ENCODE measurements around the gene IRF2. TPM values are rescaled to one million over a fixed set of nuclear protein-coding genes. Genes with fewer than 3 reads are reported as not detected.

The IRF2 gene
- total RNA-seq (10 to 100 TPM; 66.7 to 70.4 TPM), polyA plus RNA-seq (10 to 100 TPM; 72.6 to 87.2 TPM)

- H3K4me3 ChIP-seq (ENCODE audit: low read length in 2 of 2) = peak within 1 kb of the TSS; percentile 96 to 100
- CTCF ChIA-PET (ENCODE audit: partially characterized antibody) = interaction anchor here (0.6 to 3.3 kb wide), 7 partner anchors 10 to 210 kb away, joined by 3 to 13 read pairs (median 3); no protein-coding TSS in a partner anchor
- no peaks in the 10 kb centered on the region for H3K9me3 ChIP-seq (ENCODE audit: control insufficient read depth in 1 of 2, low read length in 2 of 2)
- no peaks in the 10 kb centered on the region for H3K27me3 ChIP-seq (ENCODE audit: insufficient read depth, low read length)
- POLR2A ChIA-PET (ENCODE audit: partially characterized antibody) = interaction anchor here (0.7 to 5.2 kb wide), 30 partner anchors 9 to 951 kb away, joined by 3 to 142 read pairs (median 6); partner anchors contain the start of genes ANKRD37, CASP3, CENPU and PRIMPOL
- Mint-ChIP-seq H3K4me3 (peak within 1 kb of the TSS; percentile 95 to 100 (median 100)), H3K36me3 (peaks cover 4 to 47% of the 10 kb centered on the region in 2 donors), H3K4me1 (peaks cover 42 to 85% (median 57%) of the 10 kb centered on the region in 4 donors), H3K27ac (peak within 1 kb of the TSS; percentile 96 to 100 (median 99)), H3K9me3 (no peaks in the 10 kb centered on the region), H3K27me3 (no peaks in the 10 kb centered on the region)
- peak within 1 kb of the TSS; percentile 99 for H3K27ac ChIP-seq (ENCODE audit: low read depth, low read length)
- peak; percentile 92 to 99 (median 97) for DNase-seq
- intact Hi-C loops (cut with micrococcal nuclease) = loop anchor here (1.0 to 5.0 kb wide), 13 partner anchors 22 to 1032 kb away; partner anchors contain the start of genes ACSL1, CASP3, CDKN2AIP and CENPU
- H3K36me3 ChIP-seq (ENCODE audit: insufficient read depth, low read length) = no peaks in the 10 kb centered on the region
- H3K4me1 ChIP-seq (ENCODE audit: insufficient read depth, low read length) = peaks cover 66% of the 10 kb centered on the region
These were observed at the start of gene IRF2 for GRCh38 chr4:184474263-184475095. Gene IRF2, minus strand, starts transcription at chr4:184474550. Its CDS starts 45,486 bp downstream, at chr4:184429064.

- CTCF ChIA-PET (ENCODE audit: partially characterized antibody) = interaction anchor here (0.9 to 1.7 kb wide), 3 partner anchors 10 to 12 kb away, joined by 3 to 5 read pairs (median 4); no protein-coding TSS in a partner anchor
These were observed 41.3 kb upstream of the IRF2 start for GRCh38 chr4:184515606-184516005.

GRCh38 chr4:184514121-184514988 lies 40.0 kb upstream of the IRF2 start:
- H3K27me3 Mint-ChIP-seq = no peaks in the 10 kb centered on the region
- intact Hi-C loops (cut with micrococcal nuclease) = loop anchor here (2.0 kb wide), 1 partner anchor 20 kb away; no protein-coding TSS in a partner anchor
- Histone ChIP-seq H3K27ac (ENCODE audit: low read depth, low read length) (no peak overlapping the region), H3K4me1 (ENCODE audit: insufficient read depth, low read length) (peaks cover 17% of the 10 kb centered on the region), H3K27me3 (ENCODE audit: insufficient read depth, low read length) (no peaks in the 10 kb centered on the region), H3K4me3 (ENCODE audit: low read length in 2 of 2) (peak overlapping the region in 1 of 2 donors; percentile 25), H3K9me3 (ENCODE audit: control insufficient read depth in 1 of 2, low read length in 2 of 2) (no peaks in the 10 kb centered on the region), H3K36me3 (ENCODE audit: insufficient read depth, low read length) (no peaks in the 10 kb centered on the region)
- H3K36me3 Mint-ChIP-seq = peaks cover 0 to 5% of the 10 kb centered on the region in 2 donors
- peaks cover 0 to 8% (median 2%) of the 10 kb centered on the region in 8 donors for H3K9me3 Mint-ChIP-seq
- DNase-seq = no peak
- peak overlapping the region in 7 of 8 donors; percentile 11 to 82 (median 46) for H3K4me3 Mint-ChIP-seq
- POLR2A ChIA-PET (ENCODE audit: partially characterized antibody) = interaction anchor here (0.8 to 1.8 kb wide), 9 partner anchors 9 to 247 kb away, joined by 3 to 7 read pairs (median 4); partner anchors contain the start of gene IRF2
- CTCF ChIA-PET (ENCODE audit: partially characterized antibody) = interaction anchor here (0.9 to 1.7 kb wide), 4 partner anchors 9 to 250 kb away, joined by 3 to 6 read pairs (median 4); no protein-coding TSS in a partner anchor
- peaks cover 13 to 22% (median 18%) of the 10 kb centered on the region in 4 donors for H3K4me1 Mint-ChIP-seq
- peak overlapping the region in 3 of 7 donors; percentile 10 to 33 (median 14) for H3K27ac Mint-ChIP-seq

More at GRCh38 chr4:184515606-184516005, 41.3 kb upstream of the IRF2 start:
- Histone ChIP-seq H3K4me3 (ENCODE audit: low read length in 2 of 2) (no peak overlapping the region), H3K4me1 (ENCODE audit: insufficient read depth, low read length) (peaks cover 17% of the 10 kb centered on the region), H3K27ac (ENCODE audit: low read depth, low read length) (no peak overlapping the region), H3K36me3 (ENCODE audit: insufficient read depth, low read length) (no peaks in the 10 kb centered on the region), H3K27me3 (ENCODE audit: insufficient read depth, low read length) (no peaks in the 10 kb centered on the region), H3K9me3 (ENCODE audit: control insufficient read depth in 1 of 2, low read length in 2 of 2) (no peaks in the 10 kb centered on the region)
- H3K4me1 Mint-ChIP-seq = peaks cover 13 to 22% (median 18%) of the 10 kb centered on the region in 4 donors
- peaks cover 0 to 5% of the 10 kb centered on the region in 2 donors for H3K36me3 Mint-ChIP-seq
- DNase-seq = no peak
- no peak overlapping the region for H3K4me3 Mint-ChIP-seq
- peak overlapping the region in 1 of 7 donors; percentile 47 for H3K27ac Mint-ChIP-seq
- POLR2A ChIA-PET (ENCODE audit: partially characterized antibody) = interaction anchor here (1.4 to 1.8 kb wide), 2 partner anchors 22 to 43 kb away, joined by 3 to 7 read pairs; no protein-coding TSS in a partner anchor
- intact Hi-C loops (cut with micrococcal nuclease) = loop anchor here (2.0 kb wide), 1 partner anchor 19 kb away; no protein-coding TSS in a partner anchor
- peaks cover 0 to 8% (median 1%) of the 10 kb centered on the region in 8 donors for H3K9me3 Mint-ChIP-seq
- H3K27me3 Mint-ChIP-seq = no peaks in the 10 kb centered on the region

GRCh38 chr4:184513802-184514120 lies 39.4 kb upstream of the IRF2 start:
- peak overlapping the region in 5 of 8 donors; percentile 11 to 76 (median 27) for H3K4me3 Mint-ChIP-seq
- Histone ChIP-seq H3K4me3 (ENCODE audit: low read length in 2 of 2) (peak overlapping the region in 1 of 2 donors; percentile 25), H3K4me1 (ENCODE audit: insufficient read depth, low read length) (peaks cover 17% of the 10 kb centered on the region), H3K27me3 (ENCODE audit: insufficient read depth, low read length) (no peaks in the 10 kb centered on the region), H3K36me3 (ENCODE audit: insufficient read depth, low read length) (no peaks in the 10 kb centered on the region), H3K27ac (ENCODE audit: low read depth, low read length) (no peak overlapping the region), H3K9me3 (ENCODE audit: control insufficient read depth in 1 of 2, low read length in 2 of 2) (no peaks in the 10 kb centered on the region)
- H3K36me3 Mint-ChIP-seq = peaks cover 0 to 3% of the 10 kb centered on the region in 2 donors
- intact Hi-C loops (cut with micrococcal nuclease) = loop anchor here (2.0 kb wide), 1 partner anchor 21 kb away; no protein-coding TSS in a partner anchor
- peak overlapping the region in 2 of 7 donors; percentile 1 to 53 for H3K27ac Mint-ChIP-seq
- ChIA-PET CTCF (ENCODE audit: partially characterized antibody) (interaction anchor here (0.9 to 1.7 kb wide), 3 partner anchors 8 to 249 kb away, joined by 3 to 6 read pairs (median 5); no protein-coding TSS in a partner anchor), POLR2A (ENCODE audit: partially characterized antibody) (interaction anchor here (0.8 to 1.8 kb wide), 8 partner anchors 8 to 246 kb away, joined by 3 to 7 read pairs (median 4); partner anchors contain the start of gene IRF2)
- peaks cover 13 to 22% (median 17%) of the 10 kb centered on the region in 4 donors for H3K4me1 Mint-ChIP-seq
- no peaks in the 10 kb centered on the region for H3K27me3 Mint-ChIP-seq
- no peak for DNase-seq
- peaks cover 0 to 6% (median 2%) of the 10 kb centered on the region in 8 donors for H3K9me3 Mint-ChIP-seq

DNA sequence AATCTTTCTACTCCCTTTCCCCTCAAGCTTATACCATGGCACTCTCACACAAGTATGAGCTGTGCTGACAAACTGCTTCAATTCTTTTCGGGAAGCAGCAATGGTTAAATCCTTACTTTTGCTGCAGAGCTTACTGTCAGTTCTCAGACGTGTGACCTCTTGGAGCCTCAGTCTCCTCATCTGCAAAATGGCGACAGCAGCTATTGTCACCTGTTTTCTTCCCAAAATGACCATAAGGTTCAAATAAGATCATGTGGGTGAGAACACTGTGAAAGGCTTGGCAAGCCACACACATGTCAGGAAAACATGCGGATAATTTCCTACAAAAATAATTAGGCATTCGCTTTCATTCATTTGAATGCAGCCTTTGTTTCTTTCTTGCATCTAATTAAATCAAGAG lies 36.8 kb upstream of the IRF2 start:
- POLR2A ChIA-PET (ENCODE audit: partially characterized antibody) = no interaction called here
- Histone ChIP-seq H3K9me3 (ENCODE audit: control insufficient read depth in 1 of 2, low read length in 2 of 2) (no peaks in the 10 kb centered on the region), H3K36me3 (ENCODE audit: insufficient read depth, low read length) (no peaks in the 10 kb centered on the region), H3K4me1 (ENCODE audit: insufficient read depth, low read length) (peaks cover 17% of the 10 kb centered on the region), H3K27ac (ENCODE audit: low read depth, low read length) (no peak overlapping the region), H3K4me3 (ENCODE audit: low read length in 2 of 2) (no peak overlapping the region), H3K27me3 (ENCODE audit: insufficient read depth, low read length) (no peaks in the 10 kb centered on the region)
- intact Hi-C loops (cut with micrococcal nuclease) = no loop called here
- CTCF ChIA-PET (ENCODE audit: partially characterized antibody) = interaction anchor here (0.7 kb wide), 1 partner anchor 1639 kb away, joined by 3 read pairs; no protein-coding TSS in a partner anchor
- H3K4me3 Mint-ChIP-seq = no peak overlapping the region
- H3K9me3 Mint-ChIP-seq = peaks cover 0 to 3% (median 0%) of the 10 kb centered on the region in 8 donors
- H3K36me3 Mint-ChIP-seq = no peaks in the 10 kb centered on the region
- peaks cover 15 to 27% (median 19%) of the 10 kb centered on the region in 4 donors for H3K4me1 Mint-ChIP-seq
- no peaks in the 10 kb centered on the region for H3K27me3 Mint-ChIP-seq
- no peak for DNase-seq
- H3K27ac Mint-ChIP-seq = no peak overlapping the region

- POLR2A ChIA-PET (ENCODE audit: partially characterized antibody) = interaction anchor here (0.7 kb wide), 1 partner anchor 93 kb away, joined by 3 read pairs; no protein-coding TSS in a partner anchor
- H3K36me3 Mint-ChIP-seq = no peaks in the 10 kb centered on the region
- H3K36me3 ChIP-seq (ENCODE audit: insufficient read depth, low read length) = no peaks in the 10 kb centered on the region
- no peak overlapping the region for H3K27ac ChIP-seq (ENCODE audit: low read depth, low read length)
- H3K27me3 Mint-ChIP-seq = no peaks in the 10 kb centered on the region
- peaks cover 0 to 3% (median 0%) of the 10 kb centered on the region in 8 donors for H3K9me3 Mint-ChIP-seq
- no peaks in the 10 kb centered on the region for H3K27me3 ChIP-seq (ENCODE audit: insufficient read depth, low read length)
- intact Hi-C loops (cut with micrococcal nuclease) = no loop called here
- no peaks in the 10 kb centered on the region for H3K9me3 ChIP-seq (ENCODE audit: control insufficient read depth in 1 of 2, low read length in 2 of 2)
- no peak overlapping the region for H3K4me3 Mint-ChIP-seq
- CTCF ChIA-PET (ENCODE audit: partially characterized antibody) = no interaction called here
- peaks cover 14 to 23% (median 19%) of the 10 kb centered on the region in 4 donors for H3K4me1 Mint-ChIP-seq
- no peak overlapping the region for H3K27ac Mint-ChIP-seq
- H3K4me3 ChIP-seq (ENCODE audit: low read length in 2 of 2) = no peak overlapping the region
- no peak for DNase-seq
- peaks cover 17% of the 10 kb centered on the region for H3K4me1 ChIP-seq (ENCODE audit: insufficient read depth, low read length)
These were observed 36.1 kb upstream of the IRF2 start for GRCh38 chr4:184510401-184510800.
